Thymus (tissue), 11 donors: ENCODE data around the gene PSMB3. TPM values are rescaled to one million over a fixed set of nuclear protein-coding genes. Genes with fewer than 3 reads are reported as not detected.

ENCODE experiments used
- DNase-seq, 9 donors: peaks; one replicate each; pipeline ENCODE4 v3.0.0-alpha.2; 2013; ENCODE audit warnings: low spot score in 9 of 9, low read depth in 6 of 9, missing footprints in 1 of 9
- H3K27ac ChIP-seq, 2 donors: one replicate each; pipeline ENCODE4 v1.5.1; 2013; ENCODE audit warnings: control low read depth in 1 of 2, low read depth in 1 of 2, low read length in 1 of 2, mild to moderate bottlenecking in 1 of 2, moderate library complexity in 1 of 2
- H3K27me3 ChIP-seq, 2 donors: one replicate each; pipeline ENCODE4 v1.5.1; 2013; ENCODE audit warnings: low read length in 1 of 2; ENCODE audit not compliant: control insufficient read depth in 2 of 2, insufficient read depth in 1 of 2
- H3K36me3 ChIP-seq, 2 donors: one replicate each; pipeline ENCODE4 v1.5.1; 2013; ENCODE audit warnings: low read length in 1 of 2, mild to moderate bottlenecking in 1 of 2, moderate library complexity in 1 of 2; ENCODE audit not compliant: control insufficient read depth in 2 of 2, insufficient read depth in 2 of 2
- H3K4me1 ChIP-seq, 2 donors: one replicate each; pipeline ENCODE4 v1.5.1; 2013; ENCODE audit warnings: low read length in 2 of 2; ENCODE audit not compliant: control insufficient read depth in 2 of 2, insufficient read depth in 2 of 2
- H3K4me3 ChIP-seq, 2 donors: one replicate each; pipeline ENCODE4 v1.5.1; 2013; ENCODE audit warnings: low read length in 2 of 2, control low read depth in 1 of 2, mild to moderate bottlenecking in 1 of 2
- H3K9me3 ChIP-seq, 2 donors: one replicate each; pipeline ENCODE4 v1.5.1; 2013; ENCODE audit warnings: low read length in 1 of 2, mild to moderate bottlenecking in 1 of 2; ENCODE audit not compliant: control insufficient read depth in 2 of 2, insufficient read depth in 1 of 2
- WGBS: extraction: QIAGEN DNeasy Blood & Tissue Kit; methylation state at CpG from one replicate; pipeline ENCODE4 v1.1.7; 2013; 5-methylcytosine and 5-hydroxymethylcytosine counted together
- polyA plus RNA-seq: library from polyadenylated mRNA; stranded (reverse); fragments of 200-250 nt; gene quantifications from one replicate; pipeline ENCODE4 v1.2.3, GENCODE V29; 2013
- total RNA-seq: library from RNA; stranded (reverse); fragments of 120-200 nt; gene quantifications from one replicate; pipeline ENCODE4 v1.2.4, GENCODE V29; 2013
- donor health status: healthy.

The PSMB3 gene
- total and polyA plus RNA-seq, 2 donors: 206 to 432 TPM

- Histone ChIP-seq H3K36me3 (peaks cover 8 to 13% of the 10 kb centered on the region in 2 donors), H3K4me3 (peak overlapping the region in 1 of 2 donors; percentile 22), H3K27ac (peak overlapping the region in 1 of 2 donors; percentile 37), H3K27me3 (peaks cover 46 to 65% of the 10 kb centered on the region in 2 donors), H3K9me3 (peaks cover 0 to 13% of the 10 kb centered on the region in 2 donors), H3K4me1 (peaks cover 30 to 76% of the 10 kb centered on the region in 2 donors)
- peak in 1 of 9 donors; percentile 22 for DNase-seq
- 12% methylated on average over 28 of the region's 28 CpGs for WGBS
Measured at GRCh38 chr17:38750312-38751121, 2.0 kb upstream of the PSMB3 start.

- Histone ChIP-seq H3K4me1 (peaks cover 25 to 68% of the 10 kb centered on the region in 2 donors), H3K27me3 (peaks cover 45 to 58% of the 10 kb centered on the region in 2 donors), H3K9me3 (peaks cover 0 to 13% of the 10 kb centered on the region in 2 donors), H3K36me3 (peaks cover 15 to 21% of the 10 kb centered on the region in 2 donors), H3K4me3 (peak overlapping the region; percentile 74 to 87), H3K27ac (no peak overlapping the region)
- WGBS: 4% methylated on average over 10 of the region's 10 CpGs
- DNase-seq: peak in 1 of 9 donors; percentile 22
Measured at GRCh38 chr17:38751144-38751807, 1.3 kb upstream of the PSMB3 start.

- H3K9me3 ChIP-seq: peaks cover 0 to 13% of the 10 kb centered on the region in 2 donors
- peak overlapping the region; percentile 74 to 87 for H3K4me3 ChIP-seq
- under 1% methylated on average over 44 of the region's 44 CpGs for WGBS
- DNase-seq: peak in 8 of 9 donors; percentile 52 to 87 (median 68)
- H3K4me1 ChIP-seq: peaks cover 24 to 63% of the 10 kb centered on the region in 2 donors
- H3K27ac ChIP-seq: peak overlapping the region; percentile 88 to 91
- peaks cover 39 to 52% of the 10 kb centered on the region in 2 donors for H3K27me3 ChIP-seq
- H3K36me3 ChIP-seq: peaks cover 17 to 24% of the 10 kb centered on the region in 2 donors
Measured at GRCh38 chr17:38751808-38752307, 683 bp upstream of the PSMB3 start.

- Histone ChIP-seq H3K4me1 (peaks cover 24 to 52% of the 10 kb centered on the region in 2 donors), H3K27me3 (peaks cover 30 to 40% of the 10 kb centered on the region in 2 donors), H3K9me3 (peaks cover 0 to 13% of the 10 kb centered on the region in 2 donors), H3K27ac (peak overlapping the region; percentile 64 to 75), H3K36me3 (peaks cover 25 to 31% of the 10 kb centered on the region in 2 donors), H3K4me3 (peak overlapping the region; percentile 74 to 87)
- DNase-seq: no peak
- 17% methylated on average over 22 of the region's 22 CpGs for WGBS
Measured at GRCh38 chr17:38753071-38753506, 548 bp downstream of the PSMB3 start.

GRCh38 chr17:38761612-38762011, 9.1 kb downstream of the PSMB3 start:
- peaks cover 77 to 80% of the 10 kb centered on the region in 2 donors for H3K36me3 ChIP-seq
- H3K27ac ChIP-seq: no peak overlapping the region
- H3K9me3 ChIP-seq: no peaks in the 10 kb centered on the region
- H3K27me3 ChIP-seq: no peaks in the 10 kb centered on the region
- DNase-seq: peak in 1 of 9 donors; percentile 31
- no peaks in the 10 kb centered on the region for H3K4me1 ChIP-seq
- 93% methylated on average over 4 of the region's 4 CpGs for WGBS
- no peak overlapping the region for H3K4me3 ChIP-seq

- Histone ChIP-seq H3K27me3 (no peaks in the 10 kb centered on the region), H3K36me3 (peaks cover 82 to 85% of the 10 kb centered on the region in 2 donors), H3K4me1 (no peaks in the 10 kb centered on the region), H3K27ac (no peak overlapping the region), H3K4me3 (no peak overlapping the region), H3K9me3 (no peaks in the 10 kb centered on the region)
- 99% methylated on average over 3 of the region's 3 CpGs for WGBS
- no peak for DNase-seq
Measured at GRCh38 chr17:38762231-38762630, 9.7 kb downstream of the PSMB3 start.

GRCh38 chr17:38766341-38766740, 13.8 kb downstream of the PSMB3 start:
- no peak for DNase-seq
- no peak overlapping the region for H3K4me3 ChIP-seq
- H3K4me1 ChIP-seq: no peaks in the 10 kb centered on the region
- 97% methylated on average over 5 of the region's 5 CpGs for WGBS
- no peaks in the 10 kb centered on the region for H3K27me3 ChIP-seq
- H3K9me3 ChIP-seq: no peaks in the 10 kb centered on the region
- no peak overlapping the region for H3K27ac ChIP-seq
- peaks cover 80 to 93% of the 10 kb centered on the region in 2 donors for H3K36me3 ChIP-seq

- H3K27me3 ChIP-seq: no peaks in the 10 kb centered on the region
- WGBS: 95% methylated on average over 6 of the region's 6 CpGs
- H3K4me3 ChIP-seq: no peak overlapping the region
- peaks cover 66 to 93% of the 10 kb centered on the region in 2 donors for H3K36me3 ChIP-seq
- H3K9me3 ChIP-seq: no peaks in the 10 kb centered on the region
- no peaks in the 10 kb centered on the region for H3K4me1 ChIP-seq
- DNase-seq: no peak
- H3K27ac ChIP-seq: no peak overlapping the region
Measured at GRCh38 chr17:38768417-38768816, 15.9 kb downstream of the PSMB3 start.

- H3K27me3 ChIP-seq: no peaks in the 10 kb centered on the region
- H3K36me3 ChIP-seq: peaks cover 51 to 77% of the 10 kb centered on the region in 2 donors
- DNase-seq: no peak
- no peaks in the 10 kb centered on the region for H3K4me1 ChIP-seq
- H3K27ac ChIP-seq: no peak overlapping the region
- no peaks in the 10 kb centered on the region for H3K9me3 ChIP-seq
- H3K4me3 ChIP-seq: no peak overlapping the region
Measured at GRCh38 chr17:38773258-38773657, 20.7 kb downstream of the PSMB3 start.
